Activated CD4-positive, alpha-beta T cell treated with anti-CD3 and anti-CD28 coated beads, Interleukin-2, amount 50 U/mL, for 4 hours (primary cell): ENCODE data around the gene POU2AF2.
"Not testable (repeated sequence)": the region's sequence is repeated elsewhere in the genome, so short reads cannot be mapped to it uniquely, and the experiment has no call there.

ENCODE experiments used
- DNase-seq, 2 experiments: peaks; one replicate each; pipeline ENCODE4 v3.0.0-alpha.2; 2020

The POU2AF2 gene

DNA sequence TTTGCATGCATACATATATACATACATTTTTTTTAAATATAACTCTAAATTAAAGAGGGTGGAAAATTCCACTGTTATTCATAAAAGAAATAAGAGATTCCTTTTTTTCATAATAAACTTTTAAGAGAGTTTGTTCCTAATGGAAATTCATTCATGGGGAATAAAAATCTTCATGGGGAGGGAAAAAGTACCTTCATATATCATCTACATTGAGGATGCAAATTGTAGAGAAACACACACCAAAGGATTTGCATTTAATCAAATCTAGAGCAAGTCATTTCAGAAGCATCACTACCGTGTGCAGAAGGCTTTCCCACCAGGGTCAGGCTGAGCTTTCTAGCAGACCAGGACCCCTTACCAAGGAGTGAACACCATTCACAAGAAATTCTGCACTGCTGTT lies at the start of gene POU2AF2:
Gene POU2AF2 (plus strand): TSS at position 301 of the 400 bp plus-strand sequence. CDS start 129 bp downstream, outside the sequence.
- DNase-seq = no peak

DNA sequence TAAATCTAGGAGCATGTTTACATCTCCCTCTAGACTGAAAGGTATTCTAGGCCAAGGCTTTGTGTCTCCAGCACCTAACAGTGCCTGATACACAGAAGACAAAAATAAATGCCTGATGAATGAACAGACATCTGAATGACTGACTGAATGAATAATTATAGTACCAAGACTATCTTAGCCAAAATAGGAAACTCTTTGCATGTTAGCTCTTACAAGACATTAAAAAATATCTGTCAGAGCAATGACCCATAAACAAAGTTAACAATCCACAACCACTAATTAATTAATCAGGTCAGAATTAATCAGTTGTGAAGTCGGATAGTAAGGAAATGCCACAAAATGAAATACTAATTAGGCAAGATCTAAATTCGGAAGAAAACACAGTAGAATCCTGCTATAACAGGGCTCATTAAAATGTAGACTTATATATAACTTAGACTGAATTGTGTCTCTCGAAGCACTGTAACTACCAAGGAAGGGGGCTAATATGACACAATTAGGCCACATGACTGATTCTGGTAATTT lies 45.5 kb upstream of the POU2AF2 start:
- DNase-seq = no peak

- no peak for DNase-seq
These were observed 41.3 kb upstream of the POU2AF2 start for GRCh38 chr11:111204211-111204610.

- DNase-seq = no peak
These were observed 39.7 kb upstream of the POU2AF2 start for GRCh38 chr11:111205632-111206385.

GRCh38 chr11:111206472-111206871 lies 39.1 kb upstream of the POU2AF2 start:
- DNase-seq = no peak

- no peak for DNase-seq
These were observed 38.3 kb upstream of the POU2AF2 start for GRCh38 chr11:111207213-111207612.

GRCh38 chr11:111209543-111210355 lies 35.8 kb upstream of the POU2AF2 start:
- DNase-seq = no peak

DNA sequence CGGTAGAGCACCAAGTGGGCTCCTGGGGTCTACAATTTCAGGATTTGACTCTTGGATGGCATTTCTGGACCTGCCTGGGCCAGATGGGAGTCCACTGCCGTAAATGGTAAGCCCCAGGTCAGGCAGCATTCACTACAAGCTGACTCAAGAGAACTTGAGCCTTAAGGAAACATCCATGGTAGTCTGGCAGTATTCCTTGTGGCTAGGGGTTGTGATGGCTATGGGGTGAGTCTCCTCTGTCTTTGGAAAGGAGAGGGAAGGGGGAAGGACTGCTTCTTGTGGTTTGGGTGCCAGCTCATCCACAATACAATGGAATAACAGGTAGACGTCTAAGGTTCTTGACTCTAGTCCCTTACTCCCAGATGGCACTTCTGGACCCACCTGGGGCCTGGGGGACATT lies 32.3 kb upstream of the POU2AF2 start:
- no peak for DNase-seq

DNA sequence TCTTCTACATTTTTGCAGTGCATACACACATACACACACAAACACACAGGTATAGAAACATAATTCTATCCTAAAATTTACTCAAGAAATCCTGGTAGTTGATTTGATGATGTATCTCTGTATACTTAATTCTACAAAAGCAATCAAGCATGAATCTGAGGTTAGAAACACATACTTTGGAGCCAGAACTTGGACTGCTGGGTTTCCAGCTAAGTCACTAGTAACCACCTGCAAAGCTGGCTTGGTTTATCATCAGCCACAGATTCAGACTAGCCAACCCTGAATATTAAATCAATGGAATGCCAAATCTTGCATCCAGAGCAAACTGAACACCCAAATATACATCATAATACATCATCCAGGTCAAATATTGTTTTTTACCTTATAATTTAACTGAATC lies 24.8 kb upstream of the POU2AF2 start:
- DNase-seq = no peak

- no peak for DNase-seq
These were observed 24.3 kb upstream of the POU2AF2 start for GRCh38 chr11:111221208-111221607.

GRCh38 chr11:111221936-111222335 lies 23.6 kb upstream of the POU2AF2 start:
- not testable (repeated sequence) for DNase-seq

GRCh38 chr11:111222821-111223455 lies 22.6 kb upstream of the POU2AF2 start:
- not testable (repeated sequence) for DNase-seq

GRCh38 chr11:111225881-111226280 lies 19.6 kb upstream of the POU2AF2 start:
- no peak for DNase-seq

DNA sequence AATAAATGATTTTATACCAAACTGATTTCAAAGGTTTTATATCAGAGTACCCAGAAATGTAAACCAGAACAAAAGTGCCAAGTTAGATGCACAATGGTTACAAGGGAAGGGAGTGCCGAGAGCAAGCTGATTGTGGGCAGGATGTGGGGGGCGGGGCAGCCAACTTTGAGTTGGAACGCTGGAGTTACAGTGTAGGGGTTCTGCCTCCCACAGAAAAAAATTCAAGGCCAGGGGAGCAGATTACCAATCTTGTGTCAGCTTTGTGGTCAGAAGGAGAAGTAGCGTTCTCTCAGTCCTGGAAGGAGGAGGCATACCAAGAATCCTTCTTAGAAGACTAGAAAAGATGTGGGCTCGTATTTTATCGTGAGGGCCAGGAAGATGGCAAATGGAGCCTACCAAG lies 15.9 kb upstream of the POU2AF2 start:
- no peak for DNase-seq

DNA sequence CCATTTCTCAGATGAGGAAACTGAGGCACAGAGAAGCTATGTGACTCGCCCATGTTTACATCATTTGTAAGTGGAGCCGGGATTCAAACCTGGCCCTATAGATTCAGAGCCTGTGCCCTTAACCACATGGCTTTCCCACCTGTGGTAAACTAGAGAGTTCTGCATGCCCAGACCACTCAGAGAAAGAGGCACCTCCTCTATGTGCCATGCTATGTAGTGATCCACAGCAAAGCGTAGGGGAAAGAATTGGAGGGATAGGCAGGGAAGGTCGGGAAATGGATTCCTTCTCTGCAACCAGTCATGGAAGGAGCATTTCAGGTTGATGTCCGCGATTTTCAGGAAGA lies 15.4 kb upstream of the POU2AF2 start:
- DNase-seq = no peak

DNA sequence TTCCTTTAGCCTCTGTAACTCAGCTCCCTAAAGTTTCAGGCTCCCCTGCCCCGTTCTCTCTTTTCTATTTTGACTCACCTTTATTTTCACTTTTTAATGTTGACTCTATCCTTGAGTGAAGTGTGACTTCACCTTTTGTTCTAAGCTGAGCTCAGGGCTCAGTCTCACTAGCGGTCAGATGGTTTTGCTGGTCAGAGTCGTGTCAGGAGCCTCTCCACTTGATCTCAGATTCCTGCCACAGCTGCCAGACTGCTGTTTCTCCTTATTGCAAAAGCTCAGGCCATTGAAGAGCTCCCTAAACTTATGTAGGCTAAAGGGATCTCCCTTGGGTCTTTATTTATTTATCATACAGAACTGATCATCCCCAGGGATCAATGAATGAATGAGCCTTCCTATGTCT lies 13.7 kb upstream of the POU2AF2 start:
- no peak for DNase-seq

DNA sequence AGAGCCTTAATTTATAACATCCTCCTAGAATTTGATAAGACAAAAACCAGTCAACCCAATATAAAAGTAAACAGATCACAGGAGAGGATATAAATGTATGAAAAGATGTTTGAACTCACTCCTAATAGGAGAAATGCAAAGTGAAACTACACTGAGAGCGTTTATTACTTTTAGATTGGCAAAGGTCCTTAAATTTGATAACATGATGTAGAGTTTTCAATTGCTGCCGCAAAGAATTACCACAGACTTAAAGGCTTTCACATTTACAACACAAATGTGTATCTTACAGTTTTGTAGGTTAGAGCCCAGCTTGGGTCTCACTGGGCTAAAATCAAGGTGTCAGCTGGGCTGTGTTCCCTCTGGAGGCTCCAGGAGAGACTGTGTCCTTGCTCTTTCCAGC lies 9.1 kb upstream of the POU2AF2 start:
- DNase-seq = no peak

DNA sequence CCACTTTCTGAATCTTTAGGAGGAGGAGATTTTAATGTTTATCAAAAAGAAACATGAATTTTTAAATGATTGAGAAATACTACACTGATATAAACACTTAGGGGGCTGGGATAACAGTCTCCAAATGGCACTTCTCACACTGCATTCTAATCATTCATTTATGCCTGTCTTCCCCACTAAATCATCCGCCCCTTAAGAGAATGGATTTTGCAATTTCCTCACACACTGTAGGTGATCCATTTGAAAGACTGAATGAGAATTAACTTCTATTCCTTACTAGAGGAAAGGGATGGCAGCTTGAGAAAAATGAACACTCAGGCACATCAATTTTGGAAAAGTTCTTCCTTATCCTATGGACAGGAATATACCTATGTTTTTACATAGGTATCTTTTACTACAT lies 7.6 kb upstream of the POU2AF2 start:
- DNase-seq = no peak

DNA sequence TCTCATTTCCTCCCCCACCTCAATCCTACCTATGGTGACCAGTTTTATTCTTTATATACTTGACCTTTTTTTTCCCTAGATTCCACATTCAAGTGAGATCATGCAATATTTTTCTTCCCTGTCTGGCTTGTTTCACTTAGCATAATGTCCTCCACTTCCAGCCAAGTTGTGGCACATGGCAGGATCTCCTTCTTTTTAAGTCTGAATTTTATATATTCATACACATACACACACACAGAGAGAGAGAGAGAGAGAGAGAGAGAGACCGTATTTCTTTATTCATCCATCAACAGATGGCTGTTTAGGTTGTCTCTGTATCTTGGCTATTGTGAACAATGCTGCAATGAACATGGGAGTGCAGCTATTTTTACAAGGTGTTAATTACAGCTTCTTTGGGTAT lies 1.4 kb downstream of the POU2AF2 start:
- DNase-seq = no peak

DNA sequence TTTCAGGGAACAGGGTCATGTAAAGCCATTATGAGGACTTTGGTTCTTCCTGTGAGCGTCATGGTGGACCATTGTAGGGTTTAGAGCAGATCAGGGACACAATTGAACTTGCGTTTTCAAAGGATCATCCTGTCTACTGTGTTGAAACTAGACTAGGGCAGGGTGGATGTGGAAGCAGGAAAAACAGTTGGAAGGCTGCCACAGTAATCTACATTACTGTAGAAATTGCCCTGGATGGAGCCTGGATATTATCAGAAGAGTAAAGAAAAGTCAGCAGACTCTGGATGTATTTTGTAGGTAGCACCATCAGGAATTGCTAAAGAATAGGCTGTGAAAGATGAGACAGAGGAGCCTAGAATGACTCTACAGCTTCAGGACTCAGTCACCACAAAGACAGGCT lies 5.4 kb downstream of the POU2AF2 start:
- DNase-seq = no peak

- DNase-seq = no peak
These were observed 7.6 kb downstream of the POU2AF2 start for GRCh38 chr11:111253131-111253530.

GRCh38 chr11:111253630-111254029 lies 8.1 kb downstream of the POU2AF2 start:
- no peak for DNase-seq

- no peak for DNase-seq
These were observed 12.5 kb downstream of the POU2AF2 start for GRCh38 chr11:111258046-111258445.

DNA sequence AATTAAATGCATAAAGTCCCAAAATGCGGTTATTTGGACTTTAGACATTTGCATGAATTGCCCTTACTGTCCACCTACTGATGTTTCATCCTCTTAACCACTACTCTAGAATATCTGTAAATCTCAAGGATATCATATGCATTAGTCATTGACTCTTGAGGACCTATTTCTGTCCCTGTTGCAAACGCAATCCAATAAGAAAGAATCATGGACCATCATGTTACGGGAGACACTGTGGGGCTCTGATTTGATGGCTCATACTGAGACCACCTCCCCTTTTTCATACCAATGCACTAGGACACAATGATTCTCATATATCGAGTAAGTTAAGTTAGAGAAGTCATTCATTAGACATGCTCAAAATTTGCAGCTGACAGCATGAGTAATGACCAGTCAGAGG lies 14.4 kb downstream of the POU2AF2 start:
- no peak for DNase-seq
